EL (cell line): ENCODE results near the gene NECAB2.
"Not testable (repeated sequence)": the region's sequence is repeated elsewhere in the genome, so short reads cannot be mapped to it uniquely, and the experiment has no call there.

Experiments
- DNase-seq: peaks from one replicate; pipeline ENCODE4 v3.0.0-alpha.2; 2016

Gene NECAB2

DNA sequence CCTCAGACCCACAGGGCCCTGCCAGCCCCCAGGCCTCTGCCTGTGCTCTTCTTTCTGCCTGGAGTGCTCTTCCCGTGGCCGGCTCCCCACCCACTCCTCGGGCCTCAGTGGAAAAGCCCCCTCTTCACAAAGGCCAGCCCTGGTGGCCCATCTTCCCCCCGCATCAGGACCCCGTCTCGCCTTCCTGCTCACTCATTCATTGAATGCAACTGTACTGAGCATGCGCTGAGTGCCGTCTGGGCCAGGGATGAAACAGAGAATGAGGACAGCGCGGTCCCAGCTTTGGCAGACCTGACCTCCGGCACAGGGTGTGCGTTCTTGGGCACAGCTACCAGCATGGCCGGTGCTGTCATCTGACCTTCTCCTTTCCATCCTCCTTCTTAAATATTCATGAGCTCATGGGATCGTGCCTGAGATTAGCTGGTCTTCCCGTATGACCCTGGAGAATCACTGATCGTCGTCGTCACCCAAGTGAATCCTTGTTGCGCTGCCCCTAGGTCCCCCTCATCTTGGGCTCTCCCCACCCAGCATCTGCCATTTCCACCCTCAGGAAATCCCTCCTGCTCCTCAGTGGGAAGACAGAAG, 31.4 kb upstream of the NECAB2 start:
- DNase-seq: no peak

DNA sequence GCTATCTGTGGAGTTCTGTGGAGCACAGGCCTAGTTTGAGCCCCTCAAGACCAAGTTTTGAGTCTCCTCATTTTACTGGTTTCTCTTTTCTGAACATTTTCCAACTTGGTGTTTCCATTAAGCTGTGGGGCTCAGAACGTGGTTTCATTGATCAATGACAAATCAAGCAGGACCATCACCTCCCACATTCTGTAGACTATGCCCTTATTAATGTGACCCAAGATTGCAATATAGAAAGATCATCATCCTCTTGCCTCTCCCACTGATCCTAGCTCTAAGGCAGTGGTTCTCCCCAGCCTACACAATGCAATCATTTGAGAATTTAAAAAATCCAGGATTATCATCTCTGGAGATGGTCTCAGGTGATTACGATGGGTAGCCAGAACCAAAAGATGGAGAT, 30.8 kb upstream of the NECAB2 start:
- no peak for DNase-seq

DNA sequence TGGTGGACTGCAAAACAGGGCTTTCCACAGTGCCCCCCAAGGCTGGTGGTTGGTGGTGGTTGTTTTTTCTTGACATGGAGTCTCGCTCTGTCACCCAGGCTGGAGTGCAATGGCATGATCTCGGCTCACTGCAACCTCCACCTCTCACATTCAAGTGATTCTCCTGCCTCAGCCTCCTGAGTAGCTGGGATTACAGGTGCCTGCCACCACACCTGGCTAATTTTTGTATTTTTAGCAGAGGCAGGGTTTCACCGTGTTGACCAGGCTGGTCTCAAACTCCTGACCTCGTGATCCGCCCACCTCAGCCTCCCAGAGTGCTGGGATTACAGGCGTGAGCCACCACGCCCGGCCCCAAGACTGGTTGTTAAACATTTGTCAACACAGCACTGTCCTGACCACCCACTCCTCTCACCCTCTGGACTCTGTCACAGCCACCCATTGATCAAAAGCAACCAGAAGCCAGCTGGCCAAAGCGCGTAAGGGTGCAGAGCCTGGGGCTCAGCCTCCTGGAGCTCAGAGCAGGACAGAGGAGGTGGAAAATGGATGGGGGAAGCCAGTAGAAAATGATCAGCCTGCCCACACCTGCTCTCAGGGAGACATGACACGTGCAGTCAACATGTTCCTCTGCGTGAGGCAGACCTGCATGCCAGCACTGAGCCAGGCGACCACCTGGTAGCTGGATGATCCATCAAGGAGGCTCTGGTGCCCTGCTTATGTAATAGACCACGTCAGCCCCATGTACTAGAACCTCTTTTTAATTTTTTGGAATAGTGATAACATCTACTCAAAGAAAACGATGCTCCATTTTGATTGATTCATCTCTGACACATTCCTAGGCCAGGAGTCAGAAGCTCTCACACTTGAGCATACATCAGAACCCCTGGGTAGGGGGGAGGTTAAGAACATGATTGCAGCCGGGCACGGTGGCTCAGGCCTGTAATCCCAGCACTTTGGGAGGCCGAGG, 29.8 kb upstream of the NECAB2 start:
- no peak for DNase-seq

DNA sequence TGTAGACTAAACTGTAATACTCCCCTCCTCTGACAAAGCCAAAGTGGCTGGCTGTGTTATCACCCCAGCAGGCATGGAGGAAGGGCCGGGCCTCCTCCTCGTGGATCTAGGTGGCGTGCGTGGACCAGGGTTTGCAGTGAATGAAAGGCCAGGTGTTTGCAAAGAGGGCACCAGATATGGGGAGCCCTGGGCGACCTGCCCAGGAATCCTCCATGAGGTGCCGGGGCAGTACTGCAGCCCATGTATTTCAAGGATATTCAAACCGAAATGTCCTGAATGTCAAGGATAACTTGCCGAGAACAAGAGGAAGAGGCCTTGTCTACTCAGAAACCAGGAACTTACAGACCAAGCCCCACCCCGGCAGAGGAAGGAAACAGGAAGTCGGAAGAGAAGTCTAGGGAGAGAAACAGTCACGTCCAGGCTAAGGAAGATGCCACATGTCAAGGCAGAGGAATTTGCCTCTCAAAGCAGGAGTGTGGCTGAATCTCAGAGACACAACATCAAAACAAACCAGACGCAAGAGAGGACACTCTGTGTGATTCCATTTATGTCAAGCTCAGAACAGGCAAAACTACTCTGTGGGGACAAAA, 28.7 kb upstream of the NECAB2 start:
- peak; percentile 21 for DNase-seq

DNA sequence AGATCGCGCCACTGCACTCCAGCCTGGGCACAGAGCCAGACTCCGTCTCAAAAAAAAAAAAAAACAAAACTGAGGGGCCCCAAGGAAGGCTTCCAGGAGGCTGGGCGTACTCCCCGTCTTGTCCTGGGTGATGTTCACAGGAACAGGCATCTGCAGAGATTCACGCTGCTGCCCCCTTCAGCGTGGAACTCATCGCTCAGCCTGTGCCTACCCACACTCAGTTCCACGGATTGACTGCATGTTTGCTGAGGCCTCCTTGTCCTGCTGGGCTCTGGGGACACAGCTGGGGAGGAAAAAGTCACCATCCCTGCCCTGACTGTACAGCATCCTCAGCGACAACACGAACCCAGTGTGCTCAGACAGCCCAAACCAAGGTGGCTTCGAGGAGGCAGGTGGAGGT, 27.9 kb upstream of the NECAB2 start:
- no peak for DNase-seq

DNA sequence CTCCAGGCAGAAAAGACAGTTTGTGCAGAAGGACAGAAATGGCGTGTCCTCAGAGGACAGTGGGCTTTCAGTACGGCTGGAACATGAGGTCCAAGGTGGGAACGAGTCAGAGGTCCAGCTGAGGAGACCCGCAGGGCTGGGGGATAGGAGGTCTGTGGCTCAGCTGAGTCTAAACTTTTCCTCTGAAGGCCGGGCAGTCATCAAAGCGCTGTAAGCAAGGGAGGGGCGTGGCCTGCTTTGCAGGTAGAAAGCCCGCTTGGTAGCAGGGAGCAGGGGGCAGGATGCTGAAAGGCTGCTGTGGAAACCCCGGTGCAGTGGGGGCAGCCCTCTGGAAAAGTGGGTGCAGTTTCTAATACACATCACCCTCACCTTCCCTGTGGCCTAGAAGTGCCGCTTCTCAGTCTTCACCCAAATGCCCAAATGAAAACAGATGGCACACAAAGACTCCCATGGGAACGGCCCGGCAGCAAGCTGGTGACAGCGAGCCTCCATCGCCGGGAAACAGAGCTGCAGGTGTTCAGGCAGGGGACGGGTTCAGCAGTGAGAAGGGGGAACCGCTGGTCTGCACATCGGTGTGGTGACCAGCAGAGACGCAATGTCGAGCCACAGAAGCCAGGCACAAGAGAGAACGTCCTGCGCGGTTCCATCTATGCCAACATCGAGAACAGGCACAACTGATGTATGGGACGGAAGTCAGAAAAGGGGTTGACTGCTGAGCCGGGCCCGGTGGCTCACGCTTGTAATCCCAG, 27.2 kb upstream of the NECAB2 start:
- DNase-seq: no peak

DNA sequence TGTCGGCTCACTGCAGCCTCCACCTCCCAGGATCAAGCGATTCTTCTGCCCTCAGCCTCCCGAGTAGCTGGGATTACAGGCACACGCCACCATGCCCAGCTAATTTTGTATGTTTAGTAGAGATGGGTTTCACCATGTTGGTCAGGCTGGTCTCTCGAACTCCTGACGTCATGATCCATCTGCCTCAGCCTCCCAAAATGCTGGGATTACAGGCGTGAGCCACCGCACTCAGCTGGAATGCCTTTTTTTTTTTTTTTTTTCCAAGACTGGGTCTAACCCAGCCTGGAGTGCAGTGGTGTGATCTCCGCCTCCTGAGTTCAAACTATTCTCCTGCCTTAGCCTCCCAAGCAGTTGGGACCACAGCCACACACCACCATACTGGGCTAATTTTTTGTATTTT, 26.5 kb upstream of the NECAB2 start:
- not testable (repeated sequence) for DNase-seq

DNA sequence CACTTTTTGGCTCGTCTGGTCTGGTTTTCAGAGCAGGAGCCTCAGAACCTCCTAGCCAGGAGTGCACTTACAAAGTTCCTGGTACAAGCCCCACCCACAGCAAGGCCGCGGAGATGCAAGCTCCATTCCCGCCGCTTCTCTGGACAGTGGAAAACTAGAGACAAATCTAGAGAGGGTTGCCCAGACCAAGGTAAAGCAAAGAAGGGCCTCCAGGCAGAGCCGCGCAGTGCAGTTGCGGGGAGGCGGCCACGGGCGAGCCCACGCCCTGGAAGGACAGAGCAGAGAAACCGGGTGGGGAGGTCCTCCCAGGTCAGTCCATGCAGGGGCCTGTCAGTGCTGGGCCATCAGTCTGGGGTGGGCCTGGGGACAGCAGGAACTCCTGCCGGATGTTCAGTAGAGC, 26.0 kb upstream of the NECAB2 start:
- no peak for DNase-seq

DNA sequence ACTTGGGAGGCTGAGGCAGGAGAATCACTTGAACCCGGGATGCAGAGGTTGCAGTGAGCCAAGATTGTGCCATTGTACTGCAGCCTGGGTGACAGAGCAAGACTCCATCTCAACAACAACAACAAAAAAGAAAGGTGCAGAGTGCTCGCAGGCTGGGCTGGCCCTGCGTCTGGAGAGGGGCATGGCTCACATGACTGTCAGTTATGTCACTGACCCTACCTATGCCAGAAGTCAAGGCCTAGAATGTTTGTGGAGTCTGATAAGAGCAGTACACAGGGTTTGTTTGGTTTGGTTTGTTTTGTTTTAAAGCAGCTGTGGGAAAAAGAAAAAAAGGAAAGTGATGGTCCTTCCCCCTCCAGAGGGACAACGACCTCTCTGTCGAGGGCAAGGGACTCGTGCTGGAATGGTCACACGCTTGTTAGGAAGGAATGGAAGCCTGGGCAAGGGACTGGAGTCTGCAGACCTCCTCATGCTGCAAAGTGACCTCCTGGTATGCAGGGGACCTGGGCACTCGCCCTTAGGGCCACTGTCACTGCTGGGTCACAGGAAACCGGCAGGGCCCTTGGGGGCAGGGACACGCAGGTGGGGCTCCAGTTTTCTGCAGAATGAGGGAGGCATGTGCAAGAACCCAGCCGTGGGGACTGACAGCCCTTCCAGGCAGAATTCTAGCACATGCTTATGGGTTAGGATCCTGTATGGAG, 25.1 kb upstream of the NECAB2 start:
- DNase-seq: no peak

DNA sequence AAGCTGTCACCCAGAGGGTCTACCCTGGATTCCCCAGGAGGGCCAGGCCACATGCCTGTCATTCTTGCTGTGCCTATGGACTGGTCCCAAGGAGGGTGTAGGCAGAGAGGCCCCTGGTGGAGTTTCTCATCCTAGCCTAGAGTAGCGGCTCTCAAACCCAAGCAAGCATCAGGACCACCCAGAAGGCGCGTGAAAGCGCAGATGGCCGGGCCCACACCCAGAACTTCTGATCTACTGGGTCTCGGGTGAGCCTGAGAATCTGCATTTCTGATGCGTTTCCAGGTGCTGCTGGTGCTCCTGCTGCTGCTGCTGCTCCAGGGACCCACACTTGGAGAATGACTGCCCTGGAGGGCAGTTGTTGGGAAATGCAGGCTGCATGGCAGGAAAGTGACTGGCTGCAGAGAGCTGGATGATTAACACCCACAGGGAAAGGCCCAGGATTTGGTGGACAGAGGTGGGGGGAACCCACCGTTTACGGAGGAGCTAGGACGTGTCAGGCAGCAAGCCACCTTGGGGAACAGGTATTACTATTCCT, 24.5 kb upstream of the NECAB2 start:
- no peak for DNase-seq

DNA sequence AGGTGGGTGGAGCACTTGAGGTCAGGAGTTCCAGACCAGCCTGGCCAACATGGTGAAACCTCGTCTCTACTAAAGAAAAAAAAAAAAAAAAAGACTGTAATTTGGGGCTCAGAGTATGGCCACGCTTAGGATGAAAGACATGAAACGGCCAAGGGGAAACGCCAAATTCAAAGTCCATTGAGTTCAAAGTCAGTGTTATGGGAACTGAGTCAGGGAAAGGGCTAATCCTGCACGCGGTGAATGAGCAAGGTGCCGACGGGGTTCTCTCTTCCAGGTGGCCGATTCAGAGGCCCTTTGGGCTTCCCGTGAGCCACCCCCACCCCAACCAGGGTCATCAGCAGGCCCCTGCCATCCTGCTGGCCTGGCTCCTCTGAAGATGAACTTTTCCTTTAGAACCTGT, 22.5 kb upstream of the NECAB2 start:
- no peak for DNase-seq

DNA sequence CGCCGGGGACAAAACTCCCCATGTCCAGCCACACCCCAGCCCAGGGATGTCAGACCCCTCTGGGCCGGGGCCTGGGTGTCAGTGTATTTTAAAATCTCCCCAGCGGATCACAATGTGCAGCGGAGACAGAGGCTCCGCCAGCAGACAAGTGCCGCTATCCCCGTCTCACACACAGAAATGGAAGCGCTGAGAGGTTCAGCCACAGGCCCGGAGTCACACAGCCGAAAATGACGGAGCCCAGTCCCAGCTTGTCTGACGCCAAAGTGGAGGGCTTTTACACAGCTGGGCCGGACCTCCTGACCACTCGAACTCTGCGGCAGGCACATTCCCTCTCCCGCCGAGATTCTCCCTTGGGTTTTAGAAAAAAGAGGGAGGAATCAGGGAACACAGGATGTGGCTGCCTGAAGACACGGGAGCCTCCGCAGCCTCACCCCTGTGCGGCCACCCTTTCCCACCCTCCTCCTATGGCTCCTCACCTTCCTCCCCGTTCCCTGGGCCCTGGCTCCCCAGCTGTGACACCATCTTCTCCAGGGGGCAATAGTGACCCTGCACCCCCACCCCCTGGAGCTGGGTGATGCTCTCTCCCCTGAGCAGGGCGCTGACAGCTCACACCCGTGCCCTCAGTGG, 21.8 kb upstream of the NECAB2 start:
- DNase-seq: no peak

DNA sequence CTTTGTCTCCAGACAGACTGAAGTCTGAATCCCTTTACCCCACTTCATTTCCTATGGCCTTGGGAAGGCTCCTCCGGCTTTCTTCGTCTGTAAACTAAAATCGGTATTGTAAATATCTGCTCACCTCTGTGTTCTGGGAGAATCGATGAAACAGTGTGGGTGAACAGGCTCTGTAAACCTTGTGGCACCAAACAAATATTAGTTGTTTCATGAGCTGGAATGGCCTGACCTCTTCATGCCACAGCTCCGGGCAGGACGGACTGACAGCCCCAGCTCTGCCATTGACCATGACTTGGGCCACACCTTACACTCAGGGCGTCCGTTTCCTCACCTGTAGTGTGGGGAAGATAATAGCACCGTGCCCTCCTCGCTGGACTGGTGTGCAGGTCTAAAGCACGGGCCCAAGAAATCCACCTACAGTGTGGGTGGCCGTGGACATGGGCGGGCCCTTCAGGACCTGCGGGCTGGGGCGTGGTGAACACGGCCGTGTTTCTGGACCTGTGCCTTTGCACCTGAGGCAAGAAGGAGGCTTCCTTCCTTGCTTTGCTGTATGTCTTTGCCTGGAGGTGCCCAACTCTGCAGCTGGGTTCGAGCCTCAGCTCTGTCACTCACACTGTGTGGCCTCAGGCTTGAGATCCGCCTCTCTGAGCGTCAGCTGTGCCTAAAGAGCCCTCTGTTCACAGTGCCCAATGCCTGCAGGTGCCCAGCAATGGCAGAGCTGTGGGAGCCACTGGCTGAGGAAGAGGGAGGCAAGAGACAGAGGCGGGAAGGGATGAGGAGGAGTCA, 21.1 kb upstream of the NECAB2 start:
- no peak for DNase-seq

DNA sequence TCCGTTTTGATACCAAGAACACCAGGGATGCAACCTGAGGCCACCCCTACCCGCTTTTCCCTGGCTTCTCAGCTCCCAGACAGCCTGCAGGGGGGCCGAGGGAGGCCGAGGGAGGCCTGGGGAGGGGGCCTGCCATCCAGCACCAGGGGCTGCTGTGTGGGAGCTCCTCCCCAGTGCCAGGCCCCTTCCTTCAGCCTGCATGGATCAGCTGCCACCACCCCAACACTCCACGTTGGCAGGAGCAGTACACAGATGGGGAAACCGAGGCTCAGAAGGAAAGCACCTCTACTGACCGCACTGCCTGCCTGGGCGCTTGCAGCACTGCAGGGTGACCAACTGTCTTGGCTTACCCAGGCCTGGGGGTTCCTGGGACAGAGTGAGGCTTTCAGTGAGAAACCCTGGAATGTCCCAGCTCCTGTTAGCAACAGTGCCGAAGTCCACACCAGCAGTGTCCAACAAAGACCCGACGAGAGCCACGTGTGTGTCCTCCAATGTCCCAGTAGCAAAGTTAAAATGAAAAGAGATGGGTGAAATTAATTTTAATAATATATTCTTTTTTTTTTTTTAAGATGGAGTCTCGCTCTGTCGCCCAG, 20.3 kb upstream of the NECAB2 start:
- DNase-seq: no peak

DNA sequence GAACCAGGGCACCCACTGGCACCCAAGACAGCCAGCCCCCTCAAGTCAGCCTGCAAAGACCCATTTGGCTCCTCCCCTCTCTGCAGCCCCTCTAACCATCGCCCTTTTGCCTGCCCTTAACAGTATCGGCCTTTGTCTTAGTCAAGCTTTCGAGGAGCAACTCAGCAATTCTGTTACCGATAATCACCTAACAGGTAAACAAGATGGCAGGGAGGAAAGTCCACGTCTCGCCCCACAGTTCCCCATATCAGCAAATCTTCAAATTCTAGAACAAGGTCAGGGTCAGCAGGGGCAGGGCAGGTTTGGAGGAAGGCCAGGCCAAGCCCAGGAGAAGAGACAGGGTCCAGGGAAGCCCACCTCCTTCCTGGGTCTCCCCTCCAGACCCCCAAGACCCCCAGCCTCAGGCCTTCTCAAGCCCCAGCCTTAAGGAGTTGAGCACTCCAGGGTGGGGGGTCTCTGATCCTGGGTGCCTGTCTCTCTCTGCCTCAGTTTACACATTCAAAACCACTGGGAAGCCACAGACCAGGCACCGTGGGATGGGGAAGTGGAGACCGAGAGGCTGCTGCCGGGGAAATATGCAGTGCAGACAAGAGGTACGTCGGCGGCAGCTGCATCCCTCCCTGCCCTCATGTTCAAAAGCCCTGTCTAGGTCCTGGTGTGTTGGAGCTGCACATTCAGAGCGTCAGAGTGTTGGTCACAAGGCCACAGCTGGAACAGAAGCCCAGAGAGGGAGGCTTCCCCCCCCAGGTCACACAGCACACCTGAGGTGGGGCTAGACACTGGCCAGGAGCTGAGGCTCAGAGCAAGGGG, 18.9 kb upstream of the NECAB2 start:
- no peak for DNase-seq

DNA sequence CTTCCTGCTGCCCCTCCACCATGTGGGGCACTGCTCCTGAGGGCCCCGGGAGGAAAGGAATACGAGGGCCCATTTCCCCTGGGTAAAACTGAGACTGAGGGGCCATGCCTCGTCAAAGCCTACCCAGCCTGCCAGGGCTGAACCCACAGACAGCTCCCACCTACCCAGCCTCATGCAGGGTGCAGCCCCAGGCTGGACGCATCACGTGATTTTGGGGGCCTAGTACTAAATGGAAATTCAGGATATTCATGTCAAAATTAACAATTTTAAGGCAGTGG, 18.4 kb upstream of the NECAB2 start:
- no peak for DNase-seq

DNA sequence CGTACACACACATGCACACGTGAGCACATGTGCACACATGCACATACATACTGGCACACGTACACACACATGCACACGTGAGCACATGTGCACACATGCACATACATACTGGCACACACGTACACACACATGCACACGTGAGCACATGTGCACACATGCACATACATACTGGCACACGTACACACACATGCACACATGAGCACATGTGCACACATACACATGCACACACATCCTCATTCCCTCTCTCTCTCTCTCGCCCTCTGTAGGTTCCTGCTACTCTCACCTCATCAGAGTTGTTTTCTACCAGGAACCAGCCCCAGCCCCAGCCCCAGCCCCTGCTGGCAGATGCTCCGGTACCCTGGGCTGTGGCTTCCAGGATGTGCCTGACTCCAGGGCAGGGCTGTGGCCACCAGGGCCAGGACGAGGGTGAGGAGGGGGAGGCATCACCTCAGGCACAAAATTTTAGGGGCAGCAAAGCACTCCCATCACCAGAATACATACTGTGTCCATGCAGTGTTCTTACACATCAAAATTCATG, 17.1 kb upstream of the NECAB2 start:
- not testable (repeated sequence) for DNase-seq

DNA sequence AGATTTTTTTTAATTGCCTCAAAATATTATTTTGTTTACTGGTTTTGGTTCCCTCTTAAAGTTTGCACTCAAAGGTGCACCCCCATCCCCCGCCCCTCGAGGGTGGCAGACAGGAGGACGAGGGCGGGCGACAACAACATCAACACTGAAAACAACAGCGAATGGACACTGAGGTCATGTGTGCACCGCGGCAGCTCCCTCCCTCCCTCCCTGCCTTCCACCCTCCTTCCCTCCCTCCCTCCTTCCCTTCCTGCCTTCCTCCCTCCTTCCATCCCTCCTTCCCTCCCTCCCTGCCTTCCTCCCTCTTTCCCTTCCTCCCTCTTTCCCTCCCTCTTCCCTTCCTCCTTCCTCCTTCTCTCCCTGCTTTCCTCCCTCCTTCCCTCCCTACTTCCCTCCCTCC, 16.5 kb upstream of the NECAB2 start:
- no peak for DNase-seq

DNA sequence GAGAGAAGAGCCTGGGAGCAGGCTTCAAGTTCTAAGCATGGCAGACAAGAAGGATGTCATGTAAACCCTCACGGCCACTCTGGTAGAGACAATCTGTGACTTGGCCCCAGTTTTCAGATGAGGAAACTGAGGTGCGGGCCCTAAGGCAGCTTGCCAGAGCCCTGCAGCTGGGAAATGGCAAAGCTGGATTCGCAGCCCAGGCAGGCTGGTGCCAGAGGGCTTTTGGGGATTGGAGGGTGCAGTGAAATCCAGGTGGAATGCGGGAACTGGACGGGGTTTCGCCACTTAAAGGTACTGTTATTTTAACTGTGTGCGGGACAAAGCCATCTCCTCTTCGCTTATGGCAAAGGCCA, 15.5 kb upstream of the NECAB2 start:
- DNase-seq: no peak
